ENCODE measurements around the gene DCP1B. TPM values are rescaled to one million over a fixed set of nuclear protein-coding genes. Genes with fewer than 3 reads are reported as not detected.
A peak's percentile ranks its signal among the peaks of the same experiment; 100 is the strongest.

Gene DCP1B
- total RNA-seq, 1 donor from 2014 or later = 5.4 TPM

GRCh38 chr12:1918884-1919236 is 85.4 kb downstream of the DCP1B start:
- DNase-seq = no peak

GRCh38 chr12:1918081-1918883 is 86.0 kb downstream of the DCP1B start, which contains the start of gene CACNA2D4:
Gene CACNA2D4, minus strand, starts transcription at chr12:1918652. Its CDS starts 179 bp downstream, at chr12:1918473.
- DNase-seq = no peak

GRCh38 chr12:1917172-1918070 is 86.8 kb downstream of the DCP1B start:
- no peak for DNase-seq

GRCh38 chr12:1916371-1917171 is 87.7 kb downstream of the DCP1B start:
- DNase-seq = no peak

GRCh38 chr12:1915082-1915968 is 88.9 kb downstream of the DCP1B start:
- no peak for DNase-seq

- no peak for DNase-seq
These were observed 89.9 kb downstream of the DCP1B start for GRCh38 chr12:1914114-1914911.

- DNase-seq = no peak
These were observed 90.7 kb downstream of the DCP1B start for GRCh38 chr12:1913377-1914113.

GRCh38 chr12:1912580-1913376 is 91.5 kb downstream of the DCP1B start:
- DNase-seq = peak; percentile 51

- DNase-seq = no peak
These were observed 92.4 kb downstream of the DCP1B start for GRCh38 chr12:1911598-1912575.

- DNase-seq = no peak
These were observed 93.8 kb downstream of the DCP1B start for GRCh38 chr12:1910468-1910867.

- no peak for DNase-seq
These were observed 95.5 kb downstream of the DCP1B start for GRCh38 chr12:1908758-1909157.

GRCh38 chr12:1907652-1908611 is 96.3 kb downstream of the DCP1B start:
- DNase-seq = peak; percentile 13

GRCh38 chr12:1906579-1906978 is 97.7 kb downstream of the DCP1B start:
- DNase-seq = no peak

- DNase-seq = no peak
These were observed 99.4 kb downstream of the DCP1B start for GRCh38 chr12:1904875-1905274.

GRCh38 chr12:1896964-1897363 is 107.3 kb downstream of the DCP1B start:
- no peak for DNase-seq
